Measurements from ENCODE around the gene MED23. TPM values are rescaled to one million over a fixed set of nuclear protein-coding genes. Genes with fewer than 3 reads are reported as not detected.

The MED23 gene
- total RNA-seq, 2 experiments from 2014 or later, result 23.9 to 25.3 TPM

- Mint-ChIP-seq H3K27me3 (no peaks in the 10 kb centered on the region), H3K9me3 (no peaks in the 10 kb centered on the region), H3K27ac (no peak overlapping the region), H3K4me1 (ENCODE audit: low read depth) (no peaks in the 10 kb centered on the region), H3K4me3 (no peak overlapping the region), H3K36me3 (ENCODE audit: low read depth) (no peaks in the 10 kb centered on the region)
- ChIA-PET CTCF (interaction anchor here (1.5 kb wide), 1 partner anchor 30 kb away, joined by 6 read pairs; the partner anchor contains the start of gene MED23), POLR2A (no interaction called here)
- DNase-seq, result no peak
- no peak for ATAC-seq
- TF ChIP-seq, protein P1, sequence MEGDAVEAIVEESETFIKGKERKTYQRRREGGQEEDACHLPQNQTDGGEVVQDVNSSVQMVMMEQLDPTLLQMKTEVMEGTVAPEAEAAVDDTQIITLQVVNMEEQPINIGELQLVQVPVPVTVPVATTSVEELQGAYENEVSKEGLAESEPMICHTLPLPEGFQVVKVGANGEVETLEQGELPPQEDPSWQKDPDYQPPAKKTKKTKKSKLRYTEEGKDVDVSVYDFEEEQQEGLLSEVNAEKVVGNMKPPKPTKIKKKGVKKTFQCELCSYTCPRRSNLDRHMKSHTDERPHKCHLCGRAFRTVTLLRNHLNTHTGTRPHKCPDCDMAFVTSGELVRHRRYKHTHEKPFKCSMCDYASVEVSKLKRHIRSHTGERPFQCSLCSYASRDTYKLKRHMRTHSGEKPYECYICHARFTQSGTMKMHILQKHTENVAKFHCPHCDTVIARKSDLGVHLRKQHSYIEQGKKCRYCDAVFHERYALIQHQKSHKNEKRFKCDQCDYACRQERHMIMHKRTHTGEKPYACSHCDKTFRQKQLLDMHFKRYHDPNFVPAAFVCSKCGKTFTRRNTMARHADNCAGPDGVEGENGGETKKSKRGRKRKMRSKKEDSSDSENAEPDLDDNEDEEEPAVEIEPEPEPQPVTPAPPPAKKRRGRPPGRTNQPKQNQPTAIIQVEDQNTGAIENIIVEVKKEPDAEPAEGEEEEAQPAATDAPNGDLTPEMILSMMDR (IDR thresholded peaks at IDR 0.05), result no peak
- intact Hi-C loops (cut with micrococcal nuclease), result no loop called here
These were observed 30.2 kb upstream of the MED23 start for GRCh38 chr6:131658287-131658686.

DNA sequence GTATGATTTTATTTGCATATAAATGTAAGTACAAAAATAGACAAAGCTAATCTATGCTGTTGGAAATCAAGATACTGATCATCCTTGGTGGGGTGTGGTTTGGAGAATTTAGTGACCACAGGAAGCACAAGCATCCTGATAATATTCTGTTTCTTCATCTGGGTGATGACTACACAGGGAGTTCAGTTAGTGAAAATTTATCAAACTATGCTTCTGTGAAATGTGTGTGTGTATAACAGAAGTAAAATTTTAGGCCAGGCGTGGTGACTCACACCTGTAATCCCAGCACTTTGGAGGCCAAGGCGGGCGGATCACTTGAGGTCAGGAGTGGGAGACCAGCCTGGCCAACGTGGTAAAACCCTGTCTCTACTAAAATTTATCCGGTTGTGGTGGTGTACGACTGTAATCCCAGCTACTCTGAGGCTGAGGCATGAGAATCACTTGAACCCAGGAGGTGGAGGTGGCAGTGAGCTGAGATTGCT is 29.6 kb upstream of the MED23 start:
- TF ChIP-seq, protein P1 (IDR thresholded peaks at IDR 0.05), result no peak
- DNase-seq, result no peak
- H3K36me3 Mint-ChIP-seq (ENCODE audit: low read depth), result no peaks in the 10 kb centered on the region
- no peak overlapping the region for H3K4me3 Mint-ChIP-seq
- intact Hi-C loops (cut with micrococcal nuclease), result no loop called here
- H3K27ac Mint-ChIP-seq, result no peak overlapping the region
- ChIA-PET CTCF (interaction anchor here (1.5 kb wide), 1 partner anchor 29 kb away, joined by 6 read pairs; the partner anchor contains the start of gene MED23), POLR2A (no interaction called here)
- ATAC-seq, result no peak
- no peaks in the 10 kb centered on the region for H3K4me1 Mint-ChIP-seq (ENCODE audit: low read depth)
- H3K9me3 Mint-ChIP-seq, result no peaks in the 10 kb centered on the region
- no peaks in the 10 kb centered on the region for H3K27me3 Mint-ChIP-seq

- H3K27me3 Mint-ChIP-seq, result no peaks in the 10 kb centered on the region
- TF ChIP-seq, protein P1 (IDR thresholded peaks at IDR 0.05), result no peak
- intact Hi-C loops (cut with micrococcal nuclease), result no loop called here
- H3K4me3 Mint-ChIP-seq, result no peak overlapping the region
- ATAC-seq (no peak), DNase-seq (no peak)
- H3K4me1 Mint-ChIP-seq (ENCODE audit: low read depth), result no peaks in the 10 kb centered on the region
- no peak overlapping the region for H3K27ac Mint-ChIP-seq
- no peaks in the 10 kb centered on the region for H3K36me3 Mint-ChIP-seq (ENCODE audit: low read depth)
- POLR2A ChIA-PET, result no interaction called here
- H3K9me3 Mint-ChIP-seq, result no peaks in the 10 kb centered on the region
- CTCF ChIA-PET, result interaction anchor here (1.5 to 2.0 kb wide), 2 partner anchors 29 to 38 kb away, joined by 5 to 6 read pairs; partner anchors contain the start of gene MED23
These were observed 29.2 kb upstream of the MED23 start for GRCh38 chr6:131657222-131657621.

GRCh38 chr6:131656667-131657066 is 28.6 kb upstream of the MED23 start:
- DNase-seq (no peak), ATAC-seq (no peak)
- Mint-ChIP-seq H3K27me3 (no peaks in the 10 kb centered on the region), H3K36me3 (ENCODE audit: low read depth) (no peaks in the 10 kb centered on the region), H3K4me3 (no peak overlapping the region), H3K4me1 (ENCODE audit: low read depth) (no peaks in the 10 kb centered on the region), H3K9me3 (no peaks in the 10 kb centered on the region), H3K27ac (no peak overlapping the region)
- CTCF ChIA-PET, result interaction anchor here (1.5 to 2.0 kb wide), 2 partner anchors 28 to 39 kb away, joined by 5 to 6 read pairs; partner anchors contain the start of gene MED23
- TF ChIP-seq, protein P1 (IDR thresholded peaks at IDR 0.05), result no peak
- intact Hi-C loops (cut with micrococcal nuclease), result no loop called here
- POLR2A ChIA-PET, result no interaction called here

GRCh38 chr6:131655951-131656350 is 27.9 kb upstream of the MED23 start:
- Mint-ChIP-seq H3K36me3 (ENCODE audit: low read depth) (no peaks in the 10 kb centered on the region), H3K27ac (no peak overlapping the region), H3K9me3 (no peaks in the 10 kb centered on the region), H3K27me3 (no peaks in the 10 kb centered on the region), H3K4me1 (ENCODE audit: low read depth) (no peaks in the 10 kb centered on the region), H3K4me3 (no peak overlapping the region)
- DNase-seq (no peak), ATAC-seq (no peak)
- intact Hi-C loops (cut with micrococcal nuclease), result no loop called here
- TF ChIP-seq, protein P1 (IDR thresholded peaks at IDR 0.05), result no peak
- ChIA-PET CTCF (interaction anchor here (2.0 kb wide), 1 partner anchor 39 kb away, joined by 5 read pairs; no protein-coding TSS in a partner anchor), POLR2A (no interaction called here)

Data from activated CD8-positive, alpha-beta T cell treated with anti-CD3 and anti-CD28 coated beads for 36 hours (primary cell).